GM12878 (cell line): ENCODE results near the gene ROCK2. TPM values are rescaled to one million over a fixed set of nuclear protein-coding genes. Genes with fewer than 3 reads are reported as not detected.
A peak's percentile ranks its signal among the peaks of the same experiment; 100 is the strongest.

ENCODE experiments used
- ATAC-seq: fragments of 200-7000 bp; cut with Tn5 transposase; 3 replicates; pipeline ENCODE4 v1.9.1; 2020; ENCODE audit warnings: mild to moderate bottlenecking, moderate library complexity
- BruUV-seq: library from RNA; stranded (reverse); fragments of 400-500 nt; replicated peaks from 2 replicates; lab custom pipeline; 2021; lab: Mats Ljungman, UMichigan
- CTCF ChIA-PET: fragments of 300-600 bp; sonication (Branson Sonifier 250); formaldehyde crosslinking; extraction: SDS; loops from one replicate; lab custom pipeline; 2021; ENCODE audit warnings: inconsistent platforms; lab: Yijun Ruan, JAX
- POLR2A ChIA-PET: fragments of 350-600 bp; formaldehyde crosslinking; extraction: SDS; loops from one replicate; lab custom pipeline; 2021; ENCODE audit warnings: inconsistent platforms; lab: Charles Lee
- RAD21 ChIA-PET: fragments of 300-600 bp; sonication (Branson Sonifier 250); formaldehyde crosslinking; loops from one replicate; lab custom pipeline; 2023; ENCODE audit warnings: antibody characterized with exemption; ENCODE audit not compliant: unreplicated experiment; lab: Charles Lee
- SMC1A ChIA-PET: fragments of 300-600 bp; sonication (Branson Sonifier 250); formaldehyde crosslinking; loops from one replicate; lab custom pipeline; 2023; ENCODE audit not compliant: unreplicated experiment, uncharacterized antibody; lab: Charles Lee
- DNase-seq: peaks from one replicate; pipeline ENCODE4 v3.0.0-alpha.2; 2011; ENCODE audit warnings: low read depth, low spot score
- FAIRE-seq: peaks from 3 replicates; lab custom pipeline; 2011; peaks lifted over from hg19 to GRCh38; lab: Jason Lieb, UNC
- H2AFZ ChIP-seq: 2 replicates; pipeline ENCODE4 v1.6.0; 2011; ENCODE audit warnings: low read depth, low read length, control low read depth; ENCODE audit not compliant: control insufficient read depth
- H3K27ac ChIP-seq: 2 replicates; pipeline ENCODE4 v1.5.1; 2011; ENCODE audit warnings: control low read depth; ENCODE audit not compliant: control insufficient read depth, insufficient read depth
- H3K27me3 ChIP-seq, 2 experiments: replicated peaks in 1 of 2; 2 replicates each; pipeline versions ENCODE4 v1.6.0 to v1.6.1; 2011; ENCODE audit warnings: low read length in 1 of 2; ENCODE audit not compliant: control insufficient read depth in 2 of 2, insufficient read depth in 2 of 2
- H3K36me3 ChIP-seq, 2 experiments: 2 replicates each; pipeline ENCODE4 v1.5.1; 2011; ENCODE audit warnings: low read length in 1 of 2; ENCODE audit not compliant: control insufficient read depth in 2 of 2, insufficient read depth in 2 of 2
- H3K4me1 ChIP-seq: 2 replicates; pipeline ENCODE4 v1.6.1; 2011; ENCODE audit warnings: mild to moderate bottlenecking, low read length, moderate library complexity, mixed read lengths; ENCODE audit not compliant: control insufficient read depth, insufficient read depth
- H3K4me2 ChIP-seq: 2 replicates; pipeline ENCODE4 v1.6.0; 2011; ENCODE audit warnings: control low read depth; ENCODE audit not compliant: control insufficient read depth, insufficient read depth
- H3K4me3 ChIP-seq: fragments of 200-600 bp; sonication (generic); 2 replicates; pipeline ENCODE4 v1.5.1; 2016
- H3K79me2 ChIP-seq: 2 replicates; pipeline ENCODE4 v1.6.0; 2011; ENCODE audit warnings: low read length; ENCODE audit not compliant: control insufficient read depth, insufficient read depth
- H3K9ac ChIP-seq: 2 replicates; pipeline ENCODE4 v1.8.0; 2011; ENCODE audit warnings: low read length, control low read depth, mixed read lengths; ENCODE audit not compliant: control insufficient read depth, insufficient read depth
- H3K9me3 ChIP-seq: replicated peaks from 3 replicates; pipeline ENCODE4 v1.5.1; 2011; ENCODE audit warnings: mild to moderate bottlenecking, low read length; ENCODE audit not compliant: control insufficient read depth, insufficient read depth
- H4K20me1 ChIP-seq: 2 replicates; pipeline ENCODE4 v1.6.0; 2011; ENCODE audit not compliant: control insufficient read depth, insufficient read depth
- BCL3 ChIP-seq: IDR thresholded peaks from 2 replicates; pipeline ENCODE4 v1.6.1; 2011; ENCODE audit warnings: borderline replicate concordance, low read depth, mild to moderate bottlenecking, moderate library complexity, low read length; ENCODE audit not compliant: insufficient read depth, poor library complexity, severe bottlenecking
- CREM ChIP-seq: IDR thresholded peaks from 2 replicates; pipeline ENCODE4 v1.6.1; 2014; ENCODE audit warnings: antibody characterized with exemption, low read depth
- ESRRA ChIP-seq: IDR thresholded peaks from 2 replicates; pipeline ENCODE4 v1.6.1; 2012; ENCODE audit warnings: mild to moderate bottlenecking, low read length, improper control_type of control experiment
- HSF1 ChIP-seq: fragments of 150-350 bp; IDR thresholded peaks from 2 replicates; pipeline ENCODE4 v1.6.1; 2014; ENCODE audit warnings: mild to moderate bottlenecking, low read depth, low read length
- IRF5 ChIP-seq: fragments of 450-650 bp; IDR thresholded peaks from 2 replicates; pipeline ENCODE4 v1.6.1; 2017; ENCODE audit warnings: borderline replicate concordance
- MTA2 ChIP-seq: fragments of 450-650 bp; IDR thresholded peaks from 2 replicates; pipeline ENCODE4 v1.6.1; 2016; ENCODE audit warnings: low read depth, mild to moderate bottlenecking, moderate library complexity
- NR2F1 ChIP-seq: fragments of 450-650 bp; conservative IDR thresholded peaks from 2 replicates; pipeline ENCODE4 v1.6.1; 2017; ENCODE audit warnings: mild to moderate bottlenecking
- POU2F2 ChIP-seq: IDR thresholded peaks from 3 replicates; pipeline ENCODE4 v1.6.1; 2011; ENCODE audit warnings: low read depth, mild to moderate bottlenecking, low read length, borderline replicate concordance
- WGBS: methylation state at CpG from one replicate; pipeline ENCODE4 v1.1.6; 2016; ENCODE audit warnings: low lambda C conversion rate; ENCODE audit not compliant: insufficient replicate concordance, insufficient coverage; ENCODE audit errors: missing lambda C conversion rate; 5-methylcytosine and 5-hydroxymethylcytosine counted together
- in situ Hi-C: fragments of 300-500 bp; cut with MboI; formaldehyde crosslinking; loops from 9 replicates; pipeline ENCODE4 v1.14.3; 2018; ENCODE audit warnings: mixed read lengths
- intact Hi-C: fragments of 100-400 bp; cut with micrococcal nuclease; formaldehyde crosslinking; loops from one replicate; pipeline ENCODE4 v1.14.2; 2022; ENCODE audit not compliant: unreplicated experiment
- polyA plus RNA-seq, 11 experiments: library from polyadenylated mRNA; depleted of rRNA in 4 of 11; unstranded in 6 of 11; stranded (reverse) in 5 of 11; fragments of >200 nt; fragmentation: Nextera tagmentation in 4 of 11; fragmentation: Illumina TruSeq in 1 of 11; extraction: Ambion mirVana in 4 of 11; extraction: Trizol in 1 of 11; gene quantifications; 1 replicate in 1 of 11; 2 replicates in 10 of 11; pipeline versions ENCODE4 v1.2.1 to v1.2.3, GENCODE V29; 2011 to 2016; ENCODE audit warnings: inconsistent platforms in 2 of 11, missing spikeins in 2 of 11, low read depth in 1 of 11
- total RNA-seq, 4 experiments: library from RNA; depleted of rRNA in 3 of 4; stranded (reverse); fragments of >200 nt in 3 of 4; fragmentation: Illumina TruSeq in 1 of 4; extraction: Trizol in 1 of 4; gene quantifications; 2 replicates each; pipeline versions ENCODE4 v1.2.1 to v1.2.3, GENCODE V29; 2013 to 2021

Gene ROCK2
- total and polyA plus RNA-seq, 10 of the 15 experiments (the other 5 are each of a cell fraction or from before 2014, with no cell fraction given): 4.6 to 22.1 (median 8.3) TPM

GRCh38 chr2:11375025-11375688 lies 30.7 kb upstream of the ROCK2 start:
- Histone ChIP-seq H3K9ac (no peak overlapping the region), H4K20me1 (no peaks in the 10 kb centered on the region), H3K36me3 (no peaks in the 10 kb centered on the region), H2AFZ (no peak overlapping the region; the same call in none of the 2 replicates), H3K27me3 (no peaks in the 10 kb centered on the region), H3K4me3 (no peak overlapping the region), H3K79me2 (no peaks in the 10 kb centered on the region), H3K4me2 (peak overlapping the region; percentile 57; the same call in 1 of the 2 replicates), H3K9me3 (no peaks in the 10 kb centered on the region; the same call in 2 of the 3 replicates), H3K4me1 (peaks cover 47% of the 10 kb centered on the region), H3K27ac (peak overlapping the region; percentile 62; the same call in 1 of the 2 replicates)
- FAIRE-seq (no peak), ATAC-seq (no peak), DNase-seq (no peak)
- ChIA-PET RAD21 (no interaction called here), CTCF (no interaction called here), SMC1A (no interaction called here), POLR2A (no interaction called here)
- in situ Hi-C loops (no loop called here), intact Hi-C loops (no loop called here)
- BruUV-seq: no TSS peak
- WGBS: 79% methylated on average over 15 of the region's 15 CpGs
- TF ChIP-seq BCL3 (peak; percentile 22), MTA2 (no peak)

- FAIRE-seq (no peak), DNase-seq (no peak), ATAC-seq (no peak)
- Histone ChIP-seq H3K27me3 (no peaks in the 10 kb centered on the region), H3K4me3 (no peak overlapping the region), H3K27ac (no peak overlapping the region), H2AFZ (no peak overlapping the region), H3K4me1 (peaks cover 29% of the 10 kb centered on the region), H3K9me3 (no peaks in the 10 kb centered on the region; the same call in 2 of the 3 replicates), H3K36me3 (no peaks in the 10 kb centered on the region), H3K9ac (no peak overlapping the region), H3K79me2 (no peaks in the 10 kb centered on the region), H4K20me1 (no peaks in the 10 kb centered on the region), H3K4me2 (peak overlapping the region; percentile 2; the same call in 1 of the 2 replicates)
- WGBS: 69% methylated on average over 4 of the region's 4 CpGs
- intact Hi-C loops (no loop called here), in situ Hi-C loops (no loop called here)
- RAD21 ChIA-PET: no interaction called here
- POLR2A ChIA-PET: no interaction called here
- CTCF ChIA-PET: interaction anchor here (1.3 kb wide), 1 partner anchor 59 kb away, joined by 3 read pairs; no protein-coding TSS in a partner anchor
- no peak for TF ChIP-seq POU2F2
- TF ChIP-seq NR2F1: 0 out of 2 replicates have a peak, but pooled peaks have one; percentile 15
- TF ChIP-seq HSF1: no peak
- no peak for TF ChIP-seq IRF5
- TF ChIP-seq ESRRA: no peak
- TF ChIP-seq CREM: no peak
- SMC1A ChIA-PET: no interaction called here
- no TSS peak for BruUV-seq
Observed at GRCh38 chr2:11373096-11373495, 28.7 kb upstream of the ROCK2 start.
